Osteoblast (primary cell): ENCODE results near the gene CLPTM1L. TPM values are rescaled to one million over a fixed set of nuclear protein-coding genes. Genes with fewer than 3 reads are reported as not detected.

Experiments used
- DNase-seq: peaks from one replicate; pipeline ENCODE4 v3.0.0; 2011; ENCODE audit warnings: low spot score, mixed read lengths; ENCODE audit not compliant: insufficient read length; ENCODE audit errors: missing footprints
- H2AFZ ChIP-seq: 2 replicates; pipeline ENCODE4 v1.6.0; 2011; ENCODE audit warnings: mild to moderate bottlenecking, low read length
- H3K27ac ChIP-seq: 2 replicates; pipeline ENCODE4 v1.5.1; 2011; ENCODE audit warnings: mild to moderate bottlenecking, low read depth, low read length, moderate library complexity
- H3K27me3 ChIP-seq: 2 replicates; pipeline ENCODE4 v1.6.0; 2012; ENCODE audit warnings: mild to moderate bottlenecking, control low read depth, inconsistent platforms, low read length, moderate library complexity; ENCODE audit not compliant: insufficient read depth
- H3K36me3 ChIP-seq: 2 replicates; pipeline ENCODE4 v1.5.1; 2011; ENCODE audit warnings: mild to moderate bottlenecking, low read length, control low read depth, moderate library complexity; ENCODE audit not compliant: insufficient read depth
- H3K4me1 ChIP-seq: 2 replicates; pipeline ENCODE4 v1.5.1; 2011; ENCODE audit warnings: mild to moderate bottlenecking, low read length, control low read depth, moderate library complexity; ENCODE audit not compliant: insufficient read depth
- H3K4me2 ChIP-seq: 2 replicates; pipeline ENCODE4 v1.6.0; 2011; ENCODE audit warnings: mild to moderate bottlenecking, low read length; ENCODE audit not compliant: insufficient read depth
- H3K4me3 ChIP-seq: fragments of 200-600 bp; sonication (generic); 3 replicates; pipeline ENCODE4 v1.5.1; 2012; ENCODE audit warnings: mild to moderate bottlenecking, low read length, inconsistent platforms; ENCODE audit not compliant: insufficient read depth
- H3K79me2 ChIP-seq: 2 replicates; pipeline ENCODE4 v1.6.0; 2012; ENCODE audit warnings: mild to moderate bottlenecking, low read length, control low read depth, inconsistent platforms; ENCODE audit not compliant: insufficient read depth
- H3K9me3 ChIP-seq: 2 replicates; pipeline ENCODE4 v1.5.1; 2011; ENCODE audit warnings: low read depth, low read length, control low read depth
- H4K20me1 ChIP-seq: 2 replicates; pipeline ENCODE4 v1.6.0; 2012; ENCODE audit warnings: mild to moderate bottlenecking, low read length, control low read depth; ENCODE audit not compliant: insufficient read depth
- CTCF ChIP-seq: IDR thresholded peaks from 2 replicates; pipeline ENCODE4 v1.5.1; 2011; ENCODE audit warnings: mild to moderate bottlenecking, low read depth, low read length, moderate library complexity; ENCODE audit errors: extremely low read depth
- total RNA-seq: library from RNA; depleted of rRNA; stranded (reverse); fragments of >200 nt; gene quantifications from 2 replicates; pipeline ENCODE4 v1.2.3, GENCODE V29; 2012

The CLPTM1L gene
- total RNA-seq, 1 donor = 139 TPM

GRCh38 chr5:1272201-1272600, 72.7 kb downstream of the CLPTM1L start:
- H3K4me3 ChIP-seq = no peak overlapping the region
- H3K79me2 ChIP-seq = no peaks in the 10 kb centered on the region
- no peaks in the 10 kb centered on the region for H4K20me1 ChIP-seq
- no peak for TF ChIP-seq CTCF
- H3K4me1 ChIP-seq = no peaks in the 10 kb centered on the region
- no peaks in the 10 kb centered on the region for H3K9me3 ChIP-seq
- no peak for DNase-seq
- H3K27ac ChIP-seq = no peak overlapping the region
- H3K4me2 ChIP-seq = no peak overlapping the region
- no peaks in the 10 kb centered on the region for H3K27me3 ChIP-seq
- H3K36me3 ChIP-seq = no peaks in the 10 kb centered on the region
- no peak overlapping the region for H2AFZ ChIP-seq

- Histone ChIP-seq H3K79me2 (no peaks in the 10 kb centered on the region), H3K4me2 (no peak overlapping the region), H2AFZ (no peak overlapping the region), H3K4me1 (no peaks in the 10 kb centered on the region), H4K20me1 (no peaks in the 10 kb centered on the region), H3K36me3 (no peaks in the 10 kb centered on the region), H3K9me3 (no peaks in the 10 kb centered on the region), H3K4me3 (no peak overlapping the region), H3K27ac (no peak overlapping the region), H3K27me3 (no peaks in the 10 kb centered on the region)
- TF ChIP-seq CTCF = no peak
- no peak for DNase-seq
Observed at GRCh38 chr5:1270933-1271914, 73.7 kb downstream of the CLPTM1L start.

- H3K4me3 ChIP-seq = no peak overlapping the region
Observed at GRCh38 chr5:1270426-1270825, 74.5 kb downstream of the CLPTM1L start.

More at GRCh38 chr5:1270426-1270825, 74.5 kb downstream of the CLPTM1L start:
- Histone ChIP-seq H3K4me1 (no peaks in the 10 kb centered on the region), H4K20me1 (no peaks in the 10 kb centered on the region), H3K36me3 (no peaks in the 10 kb centered on the region), H3K27me3 (no peaks in the 10 kb centered on the region), H3K27ac (no peak overlapping the region), H3K79me2 (no peaks in the 10 kb centered on the region), H2AFZ (no peak overlapping the region), H3K9me3 (no peaks in the 10 kb centered on the region), H3K4me2 (no peak overlapping the region)
- no peak for DNase-seq
- no peak for TF ChIP-seq CTCF
